ENCODE results near the gene PRG3.

PRG3 gene

DNA sequence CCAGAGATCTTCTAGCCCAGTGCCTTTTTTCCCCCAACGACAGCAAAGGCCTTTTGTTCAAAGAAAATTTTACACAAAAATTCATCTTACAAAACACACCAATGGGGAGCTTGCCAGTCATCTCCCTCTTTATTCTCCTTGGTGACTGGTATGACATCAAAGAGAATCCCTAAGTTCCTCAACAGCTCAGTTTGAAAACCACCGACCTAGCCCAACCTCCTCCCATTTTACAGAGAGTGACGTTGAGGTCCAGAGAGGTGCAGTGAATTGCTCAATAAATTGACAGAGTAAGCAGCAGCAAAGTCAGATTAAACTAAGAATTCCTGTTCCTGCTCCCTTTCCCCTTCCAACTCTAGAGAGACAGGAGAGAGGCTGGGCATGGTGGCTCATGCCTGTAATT is 38.2 kb upstream of the PRG3 start:
- no peak for DNase-seq (ENCODE audit: low read depth)
- no peak for TF ChIP-seq CTCF (IDR thresholded peaks at IDR 0.05; ENCODE audit: control insufficient read depth, insufficient read depth, low read depth, low read length, missing control alignments)
- H3K4me3 ChIP-seq (ENCODE audit: control insufficient read depth, low read depth, low read length): no peak overlapping the region

DNA sequence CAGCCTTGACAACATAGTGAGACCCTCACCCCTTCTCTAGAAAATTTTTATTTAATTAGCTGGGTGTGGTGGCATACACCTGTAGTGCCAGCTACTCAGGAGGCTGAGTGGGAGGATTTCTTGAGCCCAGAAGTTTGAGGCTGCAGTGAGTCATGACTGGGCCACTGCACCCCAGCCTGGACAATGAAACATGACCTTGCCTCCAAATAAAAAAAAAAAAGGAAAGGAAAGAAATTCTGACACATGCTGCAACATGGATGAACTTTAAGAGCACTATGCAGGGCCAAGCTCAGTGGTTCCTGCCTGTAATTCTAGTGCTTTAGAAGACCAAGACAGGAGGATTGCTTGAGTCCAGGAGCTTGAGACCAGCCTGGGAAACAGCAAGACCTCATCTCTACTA is 37.2 kb upstream of the PRG3 start:
- no peak overlapping the region for H3K4me3 ChIP-seq (ENCODE audit: control insufficient read depth, low read depth, low read length)
- DNase-seq (ENCODE audit: low read depth): no peak
- no peak for TF ChIP-seq CTCF (IDR thresholded peaks at IDR 0.05; ENCODE audit: control insufficient read depth, insufficient read depth, low read depth, low read length, missing control alignments)

DNA sequence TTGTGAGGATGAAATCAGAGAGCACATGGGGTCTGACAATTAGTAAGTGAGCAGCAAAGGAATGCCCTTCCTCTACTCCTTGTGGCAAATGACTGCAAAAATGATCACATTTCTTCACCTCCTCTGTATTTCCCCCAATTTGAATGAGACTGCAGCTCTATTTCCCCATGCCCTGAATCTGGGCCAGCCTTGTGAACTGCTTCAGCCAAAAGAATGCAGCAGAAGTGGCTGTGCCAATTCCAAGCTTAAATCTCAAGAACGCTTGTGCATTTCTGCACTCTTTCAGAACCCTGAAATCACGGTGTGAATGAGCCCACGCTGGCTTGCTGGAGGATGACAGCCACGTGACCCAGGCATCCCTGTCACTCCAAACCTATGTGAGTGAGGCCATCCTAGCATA is 36.1 kb upstream of the PRG3 start:
- DNase-seq (ENCODE audit: low read depth): peak; percentile 41
- H3K4me3 ChIP-seq (ENCODE audit: control insufficient read depth, low read depth, low read length): no peak overlapping the region
- TF ChIP-seq CTCF (IDR thresholded peaks at IDR 0.05; ENCODE audit: control insufficient read depth, insufficient read depth, low read depth, low read length, missing control alignments): no peak

DNA sequence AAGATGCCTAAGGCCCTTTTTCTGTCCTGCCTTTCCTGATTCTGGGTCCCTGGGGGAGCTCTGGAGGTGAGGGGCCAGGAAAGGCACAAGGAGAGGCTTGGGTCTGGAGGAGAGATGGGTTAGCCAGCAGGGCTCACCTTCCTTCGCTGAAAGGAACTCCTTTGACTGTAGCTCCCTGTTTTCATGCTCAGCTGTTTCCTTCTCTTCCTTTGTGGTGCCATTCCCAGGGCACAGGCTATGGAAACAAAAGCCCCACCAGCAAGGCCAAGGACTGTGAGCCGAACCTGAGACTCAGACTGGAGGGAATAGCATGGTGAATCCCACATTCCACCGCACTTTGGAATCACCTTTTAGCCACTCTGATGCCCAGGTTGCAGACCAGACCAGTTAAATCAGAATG is 35.5 kb upstream of the PRG3 start:
- DNase-seq (ENCODE audit: low read depth): no peak
- TF ChIP-seq CTCF (IDR thresholded peaks at IDR 0.05; ENCODE audit: control insufficient read depth, insufficient read depth, low read depth, low read length, missing control alignments): no peak
- no peak overlapping the region for H3K4me3 ChIP-seq (ENCODE audit: control insufficient read depth, low read depth, low read length)

- TF ChIP-seq CTCF (IDR thresholded peaks at IDR 0.05; ENCODE audit: control insufficient read depth, insufficient read depth, low read depth, low read length, missing control alignments): no peak
- no peak overlapping the region for H3K4me3 ChIP-seq (ENCODE audit: control insufficient read depth, low read depth, low read length)
- no peak for DNase-seq (ENCODE audit: low read depth)
Measured at GRCh38 chr11:57414612-57415212, 33.8 kb upstream of the PRG3 start.

- no peak for TF ChIP-seq CTCF (IDR thresholded peaks at IDR 0.05; ENCODE audit: control insufficient read depth, insufficient read depth, low read depth, low read length, missing control alignments)
- no peak for DNase-seq (ENCODE audit: low read depth)
- no peak overlapping the region for H3K4me3 ChIP-seq (ENCODE audit: control insufficient read depth, low read depth, low read length)
Measured at GRCh38 chr11:57413681-57414080, 32.7 kb upstream of the PRG3 start.

DNA sequence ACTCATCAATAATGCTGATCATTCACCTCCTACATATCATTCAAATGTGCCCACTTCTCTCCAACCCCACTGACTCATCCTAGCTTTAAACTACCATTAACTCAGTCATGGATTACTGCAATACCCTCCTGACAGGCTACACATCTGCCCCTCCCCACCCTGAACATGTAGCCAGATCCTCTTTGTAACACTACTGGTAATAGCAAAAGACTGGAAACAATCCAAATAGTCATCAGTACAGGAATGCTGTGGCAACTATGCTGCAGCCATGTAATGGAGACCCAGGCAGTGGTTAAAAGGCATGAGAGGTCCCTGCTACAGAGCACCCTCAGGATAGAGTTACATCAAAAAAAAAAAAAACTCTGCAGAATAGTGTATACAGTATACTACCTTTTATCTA is 29.3 kb upstream of the PRG3 start:
- TF ChIP-seq CTCF (IDR thresholded peaks at IDR 0.05; ENCODE audit: control insufficient read depth, insufficient read depth, low read depth, low read length, missing control alignments): no peak
- DNase-seq (ENCODE audit: low read depth): peak; percentile 57
- H3K4me3 ChIP-seq (ENCODE audit: control insufficient read depth, low read depth, low read length): no peak overlapping the region

Data from AG09309 (cell line).